ENCODE measurements around the gene SEPTIN6. TPM values are rescaled to one million over a fixed set of nuclear protein-coding genes. Genes with fewer than 3 reads are reported as not detected.

SEPTIN6 gene
- total and polyA plus RNA-seq, 2 experiments from 2014 or later = 21.3 to 31.4 TPM

DNA sequence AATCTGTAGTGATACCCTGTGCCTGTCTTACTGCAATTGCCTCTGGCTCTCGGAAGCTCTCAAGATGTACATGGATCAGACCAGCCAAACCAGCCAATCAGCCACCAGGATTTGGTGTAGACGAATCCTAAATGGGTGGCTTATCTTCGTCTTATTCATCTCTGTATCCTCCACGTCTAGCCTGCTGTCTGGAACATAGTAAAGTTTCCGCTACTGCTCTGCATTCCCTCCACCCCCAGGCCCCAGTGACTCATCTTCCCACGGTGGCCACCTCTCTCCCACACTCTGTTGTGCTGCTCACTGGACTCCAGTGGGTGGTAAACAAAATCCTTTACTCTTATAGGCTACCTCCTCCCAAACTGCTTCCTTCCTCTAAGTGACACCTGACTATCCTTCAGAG, 37.8 kb downstream of the SEPTIN6 start:
- Histone ChIP-seq H3K27ac (peak overlapping the region; percentile 75), H4K20me1 (ENCODE audit: insufficient read depth, poor library complexity, severe bottlenecking) (no peaks in the 10 kb centered on the region), H3K4me3 (no peak overlapping the region), H2AFZ (no peak overlapping the region), H3K9me2 (replicated peaks; ENCODE audit: insufficient read depth) (no peaks in the 10 kb centered on the region), H3K4me1 (ENCODE audit: insufficient read depth) (peaks cover 7% of the 10 kb centered on the region), H3K4me2 (peak overlapping the region; percentile 57), H3K79me2 (no peaks in the 10 kb centered on the region), H3K27me3 (no peaks in the 10 kb centered on the region), H3K9me3 (ENCODE audit: low read depth) (no peaks in the 10 kb centered on the region), H3K36me3 (replicated peaks; ENCODE audit: insufficient read depth, low read depth) (no peaks in the 10 kb centered on the region)
- WGBS (ENCODE audit: low lambda C conversion rate, missing lambda C conversion rate) = 65% methylated on average over 6 of the region's 6 CpGs
- TF ChIP-seq, protein P1, sequence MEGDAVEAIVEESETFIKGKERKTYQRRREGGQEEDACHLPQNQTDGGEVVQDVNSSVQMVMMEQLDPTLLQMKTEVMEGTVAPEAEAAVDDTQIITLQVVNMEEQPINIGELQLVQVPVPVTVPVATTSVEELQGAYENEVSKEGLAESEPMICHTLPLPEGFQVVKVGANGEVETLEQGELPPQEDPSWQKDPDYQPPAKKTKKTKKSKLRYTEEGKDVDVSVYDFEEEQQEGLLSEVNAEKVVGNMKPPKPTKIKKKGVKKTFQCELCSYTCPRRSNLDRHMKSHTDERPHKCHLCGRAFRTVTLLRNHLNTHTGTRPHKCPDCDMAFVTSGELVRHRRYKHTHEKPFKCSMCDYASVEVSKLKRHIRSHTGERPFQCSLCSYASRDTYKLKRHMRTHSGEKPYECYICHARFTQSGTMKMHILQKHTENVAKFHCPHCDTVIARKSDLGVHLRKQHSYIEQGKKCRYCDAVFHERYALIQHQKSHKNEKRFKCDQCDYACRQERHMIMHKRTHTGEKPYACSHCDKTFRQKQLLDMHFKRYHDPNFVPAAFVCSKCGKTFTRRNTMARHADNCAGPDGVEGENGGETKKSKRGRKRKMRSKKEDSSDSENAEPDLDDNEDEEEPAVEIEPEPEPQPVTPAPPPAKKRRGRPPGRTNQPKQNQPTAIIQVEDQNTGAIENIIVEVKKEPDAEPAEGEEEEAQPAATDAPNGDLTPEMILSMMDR (IDR thresholded peaks at IDR 0.05; ENCODE audit: poor library complexity) = no peak
- no peak for TF ChIP-seq EZH2phosphoT487 (IDR thresholded peaks at IDR 0.05; ENCODE audit: low read depth, severe bottlenecking, unreplicated experiment)
- TF ChIP-seq EZH2 (IDR thresholded peaks at IDR 0.05; ENCODE audit: borderline replicate concordance) = no peak
- DNase-seq (ENCODE audit: low spot score) = peak; percentile 64

DNA sequence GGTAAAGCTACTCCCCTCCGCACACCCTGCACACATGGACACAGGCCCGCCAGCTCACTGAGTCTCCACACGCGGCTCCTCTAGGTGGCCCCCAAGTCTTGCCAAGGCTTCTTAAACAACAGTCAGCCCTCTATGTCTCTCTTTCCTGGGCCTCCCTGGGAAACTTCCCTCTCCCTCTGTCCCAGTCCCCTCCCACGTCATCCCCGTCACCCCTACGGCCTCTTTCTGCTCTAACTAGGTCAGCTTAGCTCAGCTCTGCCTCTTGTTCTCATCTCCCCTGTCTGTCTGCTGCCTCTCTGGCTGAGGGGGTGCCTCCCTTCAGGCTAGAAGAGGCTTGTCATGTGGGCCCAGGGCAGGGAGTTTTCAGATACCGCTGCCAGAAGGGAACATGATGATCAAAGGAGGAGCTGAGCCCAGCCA, 38.8 kb downstream of the SEPTIN6 start:
- no peaks in the 10 kb centered on the region for H3K79me2 ChIP-seq
- H4K20me1 ChIP-seq (ENCODE audit: insufficient read depth, poor library complexity, severe bottlenecking) = no peaks in the 10 kb centered on the region
- H3K36me3 ChIP-seq (replicated peaks; ENCODE audit: insufficient read depth, low read depth) = no peaks in the 10 kb centered on the region
- no peak overlapping the region for H3K4me3 ChIP-seq
- WGBS (ENCODE audit: low lambda C conversion rate, missing lambda C conversion rate) = 62% methylated on average over 8 of the region's 8 CpGs
- DNase-seq (ENCODE audit: low spot score) = peak; percentile 62
- no peaks in the 10 kb centered on the region for H3K9me2 ChIP-seq (replicated peaks; ENCODE audit: insufficient read depth)
- H3K9me3 ChIP-seq (ENCODE audit: low read depth) = no peaks in the 10 kb centered on the region
- H3K27ac ChIP-seq = peak overlapping the region; percentile 75
- peak overlapping the region; percentile 57 for H3K4me2 ChIP-seq
- H2AFZ ChIP-seq = no peak overlapping the region
- H3K27me3 ChIP-seq = no peaks in the 10 kb centered on the region
- peaks cover 7% of the 10 kb centered on the region for H3K4me1 ChIP-seq (ENCODE audit: insufficient read depth)
- TF ChIP-seq, protein P1 (IDR thresholded peaks at IDR 0.05; ENCODE audit: poor library complexity) = peak; percentile 26
- TF ChIP-seq EZH2 (IDR thresholded peaks at IDR 0.05; ENCODE audit: borderline replicate concordance) (no peak), EZH2phosphoT487 (IDR thresholded peaks at IDR 0.05; ENCODE audit: low read depth, severe bottlenecking, unreplicated experiment) (no peak)

DNA sequence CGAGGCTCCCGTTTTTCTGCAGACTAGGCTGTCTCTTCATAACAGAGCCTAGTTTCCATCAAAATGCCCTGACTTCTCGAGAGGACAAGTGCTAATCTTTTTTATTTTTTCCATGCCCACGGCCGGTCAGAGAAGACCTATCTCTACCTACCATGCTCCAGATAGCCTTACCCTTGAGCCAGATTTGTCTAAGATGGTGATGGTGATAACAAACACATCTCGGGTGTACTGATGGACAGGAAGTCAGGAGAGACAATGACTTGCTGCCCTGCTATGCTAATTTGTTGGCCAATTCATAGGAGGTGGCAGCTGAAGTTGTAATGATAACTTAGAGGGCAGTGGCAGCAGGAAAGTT, 44.6 kb downstream of the SEPTIN6 start:
- no peaks in the 10 kb centered on the region for H3K79me2 ChIP-seq
- H4K20me1 ChIP-seq (ENCODE audit: insufficient read depth, poor library complexity, severe bottlenecking) = no peaks in the 10 kb centered on the region
- no peaks in the 10 kb centered on the region for H3K36me3 ChIP-seq (replicated peaks; ENCODE audit: insufficient read depth, low read depth)
- no peaks in the 10 kb centered on the region for H3K27me3 ChIP-seq
- H2AFZ ChIP-seq = no peak overlapping the region
- no peaks in the 10 kb centered on the region for H3K9me2 ChIP-seq (replicated peaks; ENCODE audit: insufficient read depth)
- WGBS (ENCODE audit: low lambda C conversion rate, missing lambda C conversion rate) = 61% methylated on average over 6 of the region's 6 CpGs
- no peak overlapping the region for H3K4me3 ChIP-seq
- H3K9me3 ChIP-seq (ENCODE audit: low read depth) = no peaks in the 10 kb centered on the region
- no peak overlapping the region for H3K27ac ChIP-seq
- H3K4me1 ChIP-seq (ENCODE audit: insufficient read depth) = no peaks in the 10 kb centered on the region
- H3K4me2 ChIP-seq = no peak overlapping the region
- no peak for TF ChIP-seq EZH2 (IDR thresholded peaks at IDR 0.05; ENCODE audit: borderline replicate concordance)
- DNase-seq (ENCODE audit: low spot score) = no peak

DNA sequence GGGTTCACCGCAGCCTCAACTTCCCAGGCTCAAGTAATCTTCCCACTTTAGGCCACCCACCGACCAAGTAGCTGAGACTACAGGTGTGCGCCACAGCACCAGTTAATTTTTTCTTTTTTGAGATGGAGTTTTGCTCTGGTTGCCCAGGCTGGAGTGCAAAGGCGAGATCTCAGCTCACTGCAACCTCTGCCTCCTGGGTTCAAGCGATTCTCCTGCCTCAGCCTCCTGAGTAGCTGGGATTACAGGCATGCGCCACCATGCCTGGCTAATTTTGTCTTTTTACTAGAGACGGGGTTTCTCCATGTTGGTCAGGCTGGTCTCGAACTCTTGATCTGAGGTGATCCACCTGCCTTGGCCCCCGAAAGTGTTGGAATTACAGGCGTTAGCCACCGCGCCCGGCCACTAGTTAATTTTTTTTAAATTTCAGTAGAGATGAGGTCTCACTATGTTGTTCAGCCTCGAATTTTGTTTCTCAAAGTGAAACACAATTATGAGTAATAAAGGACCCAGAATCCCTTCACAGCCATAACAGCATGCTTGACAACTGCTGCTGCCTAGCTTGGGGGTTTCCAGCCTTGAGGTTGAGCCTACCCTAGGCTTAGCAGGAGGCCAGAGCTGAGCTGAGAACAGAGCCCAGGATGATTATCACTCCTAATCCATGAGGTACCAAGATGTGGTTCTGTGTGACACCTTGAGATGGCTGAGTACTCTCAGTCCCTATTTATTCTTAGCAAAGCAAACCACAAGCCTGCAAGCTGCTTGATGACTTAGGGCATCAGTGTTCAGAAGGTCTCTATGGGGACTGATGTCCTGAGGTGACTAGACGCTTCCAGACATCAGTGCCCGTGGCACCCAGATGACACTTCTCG, 45.2 kb downstream of the SEPTIN6 start:
- Histone ChIP-seq H3K9me3 (ENCODE audit: low read depth) (no peaks in the 10 kb centered on the region), H3K4me3 (no peak overlapping the region), H3K9me2 (replicated peaks; ENCODE audit: insufficient read depth) (no peaks in the 10 kb centered on the region), H4K20me1 (ENCODE audit: insufficient read depth, poor library complexity, severe bottlenecking) (no peaks in the 10 kb centered on the region), H2AFZ (no peak overlapping the region), H3K27ac (no peak overlapping the region), H3K79me2 (no peaks in the 10 kb centered on the region), H3K4me1 (ENCODE audit: insufficient read depth) (no peaks in the 10 kb centered on the region), H3K4me2 (no peak overlapping the region), H3K27me3 (no peaks in the 10 kb centered on the region), H3K36me3 (replicated peaks; ENCODE audit: insufficient read depth, low read depth) (no peaks in the 10 kb centered on the region)
- no peak for DNase-seq (ENCODE audit: low spot score)
- 84% methylated on average over 17 of the region's 17 CpGs for WGBS (ENCODE audit: low lambda C conversion rate, missing lambda C conversion rate)
- TF ChIP-seq EZH2phosphoT487 (IDR thresholded peaks at IDR 0.05; ENCODE audit: low read depth, severe bottlenecking, unreplicated experiment) = no peak
- TF ChIP-seq EZH2 (IDR thresholded peaks at IDR 0.05; ENCODE audit: borderline replicate concordance) = no peak
- TF ChIP-seq, protein P1 (IDR thresholded peaks at IDR 0.05; ENCODE audit: poor library complexity) = no peak
